Measurements from ENCODE around the gene GYS2.

DNA sequence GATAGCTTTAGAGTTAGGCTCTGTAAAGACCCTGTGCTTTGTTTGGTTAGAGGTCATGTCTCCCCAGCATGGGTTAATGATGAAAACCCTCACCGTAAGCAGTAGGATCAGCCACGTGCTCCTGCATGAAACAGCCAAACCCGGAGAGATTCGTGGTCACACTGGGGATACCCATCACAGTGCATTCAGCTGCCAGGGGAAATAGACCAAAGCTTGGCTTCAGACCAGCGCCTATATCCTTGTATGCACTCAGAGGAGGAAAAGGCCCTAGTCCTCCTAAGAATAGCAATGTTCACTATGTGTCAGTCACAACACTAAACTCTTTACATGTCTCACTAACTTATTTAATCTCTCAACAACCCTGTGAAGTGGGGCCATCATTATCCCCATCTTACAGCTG, 62.2 kb downstream of the GYS2 start:
- TF ChIP-seq EZH2 (IDR thresholded peaks at IDR 0.05; ENCODE audit: insufficient read depth, poor library complexity, severe bottlenecking) (no peak), EZH2phosphoT487 (IDR thresholded peaks at IDR 0.05; ENCODE audit: insufficient read depth, low read depth) (no peak)

Measured in GM23248 (cell line).